AG20443 (cell line): ENCODE measurements around the gene EYA2.

Experiments used
- DNase-seq: peaks from one replicate; pipeline ENCODE4 v3.0.0; 2012; ENCODE audit warnings: low spot score, mixed read lengths

Gene EYA2

DNA sequence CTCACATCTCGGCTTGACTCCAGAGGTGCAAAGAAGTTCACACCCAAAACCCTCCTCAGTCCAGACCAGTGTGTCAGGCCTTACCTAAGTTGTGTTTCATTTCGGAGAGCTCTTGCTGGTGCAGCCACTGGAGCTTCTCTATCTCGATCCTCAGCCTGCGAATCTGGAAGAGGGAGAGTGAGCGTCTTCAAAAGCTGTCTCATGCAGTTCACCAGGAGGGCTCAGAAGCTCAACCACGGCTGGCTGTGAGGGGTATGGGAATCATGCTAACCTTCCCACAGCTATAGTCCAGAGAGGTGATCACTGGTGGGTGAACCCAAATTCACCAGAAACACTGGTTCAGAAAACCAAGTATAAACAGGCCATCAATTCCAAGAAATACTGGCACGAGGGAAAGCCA is 332.5 kb downstream of the EYA2 start:
- no peak for DNase-seq

DNA sequence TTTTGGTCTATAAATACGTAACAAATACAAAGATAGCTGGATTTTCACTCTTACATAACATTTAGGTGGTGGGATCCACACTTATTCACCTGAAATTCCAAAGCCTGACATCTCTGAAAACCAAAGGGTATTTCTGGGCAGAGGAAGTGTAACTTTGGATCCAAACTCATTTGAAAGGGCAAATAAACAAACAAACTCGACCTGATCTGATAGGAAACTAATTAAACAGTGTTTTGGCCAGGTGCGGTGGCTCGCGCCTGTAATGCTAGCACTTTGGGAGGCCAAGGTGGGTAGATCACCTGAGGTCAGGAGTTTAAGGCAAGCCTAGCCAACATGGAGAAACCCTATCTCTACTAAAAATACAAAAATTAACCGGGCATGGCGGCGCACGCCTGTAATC is 332.9 kb downstream of the EYA2 start:
- no peak for DNase-seq

DNA sequence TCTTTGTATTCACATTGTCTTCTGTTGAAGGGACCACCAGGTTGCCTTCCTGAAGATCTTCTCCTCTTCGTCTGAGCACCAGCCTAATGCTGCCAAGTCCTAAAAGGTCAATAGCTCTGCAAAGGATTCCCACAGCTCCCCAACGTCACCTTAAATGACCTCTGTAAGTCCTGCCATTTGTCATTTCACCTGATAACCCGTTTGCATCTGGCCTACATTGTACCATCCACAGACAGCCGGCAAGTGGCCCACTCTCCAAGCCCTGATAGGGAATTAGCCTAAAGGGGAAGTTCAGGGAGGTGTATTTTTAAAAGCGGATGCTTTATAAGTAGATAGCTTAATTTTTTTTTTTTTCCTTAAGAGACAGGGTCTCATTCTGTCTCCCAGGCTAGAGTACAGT is 334.0 kb downstream of the EYA2 start:
- no peak for DNase-seq

DNA sequence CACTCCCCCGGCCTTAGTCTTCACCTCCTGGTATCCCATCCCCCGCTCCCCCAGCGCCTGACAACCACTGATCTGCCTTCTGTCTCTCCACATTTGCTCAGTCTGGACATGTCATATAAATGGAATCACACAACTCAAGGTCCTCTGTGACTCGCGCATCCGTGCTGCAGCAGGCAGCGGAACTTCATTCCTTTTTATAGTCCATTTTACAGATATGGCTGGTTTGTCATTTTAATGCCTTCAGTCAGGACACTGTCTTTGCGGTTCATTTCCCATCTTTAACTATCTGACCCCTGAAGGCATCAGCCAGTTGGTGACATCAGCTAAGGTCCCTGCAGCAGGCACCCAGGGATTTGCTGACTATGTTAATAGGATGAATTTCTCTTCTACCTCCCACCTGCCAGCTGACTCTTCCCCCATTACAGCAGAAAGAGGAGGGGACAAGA is 336.2 kb downstream of the EYA2 start:
- no peak for DNase-seq

DNA sequence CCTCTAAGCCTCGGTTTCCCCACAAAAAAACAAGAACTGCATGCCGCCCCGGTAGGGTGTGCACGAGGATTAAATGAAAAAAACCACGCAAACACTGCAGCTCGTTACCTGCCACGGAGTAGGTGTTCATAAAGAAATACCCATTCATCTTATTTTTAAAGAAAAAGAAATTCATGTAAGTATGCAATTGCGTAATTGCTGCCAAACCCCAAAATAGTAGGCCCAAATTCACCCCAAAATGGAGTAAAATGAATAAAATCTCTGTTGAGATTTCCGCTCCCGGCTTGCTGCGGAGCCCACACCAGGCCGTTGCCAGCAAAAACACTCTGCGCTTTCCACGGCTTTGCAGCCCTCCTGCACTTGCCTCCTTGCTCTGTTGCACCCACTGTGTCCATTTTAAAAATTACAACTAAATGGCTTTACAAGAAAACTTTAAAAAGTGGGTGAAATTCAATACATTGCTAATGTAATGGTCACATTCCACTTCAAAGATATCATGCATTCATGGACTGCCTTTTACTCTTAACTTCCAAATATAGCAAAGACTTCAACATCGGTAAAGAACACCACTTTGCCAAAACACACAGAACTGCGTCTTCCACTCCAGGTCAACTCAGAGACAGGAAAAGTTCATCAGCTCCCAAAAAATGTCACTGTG is 336.9 kb downstream of the EYA2 start:
- DNase-seq, result no peak

DNA sequence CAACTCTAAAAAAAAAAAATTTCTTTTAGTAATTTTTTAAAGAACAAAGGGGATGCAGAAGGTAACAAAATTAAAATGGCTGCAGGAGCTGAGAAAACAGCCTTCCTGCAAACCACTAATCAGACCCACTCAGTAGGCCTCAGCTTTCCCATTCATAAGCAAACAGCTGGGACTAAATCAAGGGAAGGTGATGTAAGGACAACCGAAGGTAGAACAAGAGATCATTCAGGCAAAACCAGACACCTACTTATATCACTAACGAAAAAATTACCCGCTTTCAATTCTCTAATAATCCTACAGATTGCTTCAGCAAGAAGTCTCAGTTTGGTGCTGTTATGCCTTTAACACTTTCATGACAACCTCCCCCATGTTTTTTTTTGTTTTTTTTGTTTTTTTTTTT is 337.9 kb downstream of the EYA2 start:
- no peak for DNase-seq

DNA sequence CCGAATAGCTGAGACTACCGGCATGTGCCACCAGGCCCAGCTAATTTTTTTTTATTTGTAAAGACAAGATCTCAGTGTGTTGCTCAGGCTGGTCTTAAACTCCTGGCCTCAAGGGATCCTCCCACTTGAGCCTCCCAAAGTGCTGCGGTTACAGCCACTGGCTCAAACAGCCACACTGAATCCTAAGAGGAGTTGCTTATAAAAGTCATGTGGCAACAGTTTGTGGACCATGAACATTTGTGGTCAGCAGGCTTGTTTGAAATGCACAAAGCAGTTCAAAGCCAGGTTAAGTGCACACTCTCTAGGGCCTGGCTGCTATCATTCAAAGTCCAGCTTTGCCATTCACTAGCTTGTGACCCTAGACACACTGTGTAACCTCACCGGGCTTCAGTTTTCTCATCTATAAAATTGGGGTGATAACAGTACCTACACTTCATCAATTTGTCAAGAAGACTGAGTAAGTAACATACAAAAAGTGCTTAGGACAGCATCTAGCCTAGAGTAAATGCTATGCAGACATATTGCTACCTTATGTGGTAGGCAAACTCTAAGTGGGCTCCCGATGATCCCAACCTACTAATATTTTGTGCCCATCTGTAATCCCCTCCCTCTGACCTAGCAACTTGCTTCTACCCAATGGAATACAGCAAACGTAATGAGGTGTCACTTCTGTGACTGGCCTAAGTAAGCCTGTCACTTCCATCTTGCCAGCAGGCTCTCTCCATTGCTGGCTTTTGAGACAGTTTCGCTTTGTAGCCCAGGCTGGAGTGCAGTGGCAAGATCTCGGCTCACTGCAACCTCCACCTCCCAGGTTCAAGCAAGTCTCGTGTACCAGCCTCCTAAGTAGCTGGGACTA is 338.9 kb downstream of the EYA2 start:
- no peak for DNase-seq

DNA sequence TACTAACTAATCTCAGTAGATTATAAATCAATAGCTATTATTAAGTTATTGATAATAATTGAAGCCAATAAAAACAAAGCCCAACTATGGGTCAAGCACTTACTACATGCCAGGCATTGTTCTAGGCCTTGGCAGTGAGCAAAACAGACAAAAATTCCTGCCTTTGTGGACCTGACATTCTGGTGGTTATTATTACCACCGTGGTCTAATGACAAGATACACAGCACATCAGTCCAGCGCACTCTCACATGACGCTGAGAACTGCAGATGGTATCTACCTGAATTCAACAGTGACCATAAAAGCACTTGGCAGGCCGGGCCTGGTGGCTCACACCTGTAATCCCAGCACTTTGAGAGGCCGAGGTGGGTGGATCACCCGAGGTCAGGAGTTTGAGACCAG is 340.5 kb downstream of the EYA2 start:
- no peak for DNase-seq

DNA sequence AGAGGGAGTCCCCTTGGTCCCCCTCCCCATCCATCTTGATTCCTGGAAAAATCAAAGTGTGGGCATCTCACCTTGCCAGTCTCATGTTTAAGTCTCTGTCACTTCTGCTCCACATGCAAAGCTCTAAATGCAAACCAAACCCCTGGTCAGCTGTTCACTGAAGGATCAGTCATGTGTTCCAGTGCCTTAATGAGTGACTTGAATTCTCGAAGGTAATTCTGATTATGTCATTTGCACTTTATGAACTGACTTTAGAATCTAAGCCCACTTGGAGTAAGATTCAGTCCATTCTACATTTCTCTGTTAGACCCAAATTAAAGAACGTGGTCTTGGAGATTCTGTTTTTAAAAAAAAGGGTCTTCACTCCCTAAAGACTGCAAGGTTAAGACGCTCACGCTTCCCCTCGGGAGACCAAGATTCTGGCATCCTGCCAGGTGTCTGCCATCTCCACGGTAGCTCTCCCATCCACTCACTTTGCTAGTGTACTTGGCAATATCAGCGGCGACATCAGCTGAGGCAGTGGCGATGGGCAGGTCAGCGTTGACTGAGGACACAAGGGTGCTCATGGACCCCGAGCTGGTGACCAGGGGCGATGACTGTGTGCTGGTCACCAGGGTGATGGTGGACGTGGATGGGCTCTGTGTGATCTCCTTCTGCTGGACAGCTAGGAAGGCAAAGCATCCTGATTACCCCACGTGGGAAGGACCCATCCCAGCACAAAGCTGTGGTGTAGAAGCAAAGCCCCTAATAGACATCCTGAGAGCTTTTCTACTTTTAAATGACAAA is 341.4 kb downstream of the EYA2 start:
- DNase-seq, result no peak

DNA sequence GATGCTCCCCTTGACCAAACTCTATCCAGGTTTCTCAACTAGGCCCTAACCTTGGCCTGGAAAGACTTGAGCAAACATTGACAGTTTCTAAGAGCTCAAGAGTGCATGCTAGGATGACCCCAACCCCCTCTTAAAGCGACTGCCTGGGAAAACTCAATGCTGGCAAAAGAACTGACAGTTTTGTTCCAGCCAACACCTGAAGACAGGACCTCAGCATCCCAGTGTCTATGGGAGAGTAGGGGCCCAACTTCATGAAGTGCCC is 341.9 kb downstream of the EYA2 start:
- no peak for DNase-seq

DNA sequence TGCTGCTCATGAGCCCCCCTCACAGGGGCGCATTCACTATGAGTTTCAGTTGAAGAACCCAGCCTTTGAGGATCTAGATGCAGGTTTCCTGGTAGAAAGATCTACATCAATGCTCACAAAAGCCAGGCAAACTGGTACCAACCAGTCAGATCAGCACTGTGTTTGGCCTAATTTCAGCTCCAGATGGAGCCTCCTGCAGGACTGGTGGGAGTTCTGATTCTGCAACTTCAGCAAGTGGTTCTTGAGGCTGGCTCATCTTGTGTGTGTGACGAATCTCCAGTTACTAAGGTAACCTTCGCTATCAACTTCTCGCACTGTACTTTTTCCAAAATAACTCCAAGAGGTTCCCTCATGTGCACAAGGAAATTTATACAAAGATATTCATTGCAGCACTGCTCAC is 343.1 kb downstream of the EYA2 start:
- DNase-seq, result no peak
